ENCODE results near the gene BAZ2A.
A peak's percentile ranks its signal among the peaks of the same experiment; 100 is the strongest.
"Not testable (repeated sequence)": the region's sequence is repeated elsewhere in the genome, so short reads cannot be mapped to it uniquely, and the experiment has no call there.

BAZ2A gene

GRCh38 chr12:56600753-56601152, 29.4 kb downstream of the BAZ2A start:
- in situ Hi-C loops (cut with HindIII; ENCODE audit: low pct_unique_long_range_greater_than_20kb, low sequenced_read_pairs): no loop called here
- DNase-seq (ENCODE audit: low read depth in 1 of 2, low spot score in 1 of 2): no peak
- no peak for TF ChIP-seq JUND (IDR thresholded peaks at IDR 0.05; ENCODE audit: low read depth)

DNA sequence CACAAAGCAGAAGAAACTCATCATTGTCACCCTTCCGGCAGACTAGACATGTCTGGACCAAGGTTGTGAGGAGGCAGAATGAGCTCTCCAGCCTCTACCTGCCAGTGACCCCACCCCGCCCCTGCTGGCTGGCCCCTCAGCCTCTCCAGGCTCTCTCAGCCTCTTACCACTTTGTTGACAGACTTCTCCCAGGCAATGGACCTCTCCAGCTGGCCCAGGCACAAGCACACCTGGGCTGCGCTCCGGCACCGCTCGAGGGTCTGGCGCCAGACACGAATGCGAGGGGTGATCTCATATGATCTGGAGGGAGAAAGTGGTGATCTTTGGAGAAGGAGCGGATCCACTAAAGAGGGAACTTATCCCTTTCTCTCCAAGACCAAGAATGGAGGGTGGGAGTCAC, 30.3 kb downstream of the BAZ2A start:
- in situ Hi-C loops (cut with HindIII; ENCODE audit: low pct_unique_long_range_greater_than_20kb, low sequenced_read_pairs): no loop called here
- no peak for DNase-seq (ENCODE audit: low read depth in 1 of 2, low spot score in 1 of 2)
- no peak for TF ChIP-seq JUND (IDR thresholded peaks at IDR 0.05; ENCODE audit: low read depth)

- in situ Hi-C loops (cut with HindIII; ENCODE audit: low pct_unique_long_range_greater_than_20kb, low sequenced_read_pairs): no loop called here
- DNase-seq (ENCODE audit: low read depth in 1 of 2, low spot score in 1 of 2): no peak
- TF ChIP-seq JUND (IDR thresholded peaks at IDR 0.05; ENCODE audit: low read depth): no peak
These were observed 31.1 kb downstream of the BAZ2A start for GRCh38 chr12:56599041-56599440.

DNA sequence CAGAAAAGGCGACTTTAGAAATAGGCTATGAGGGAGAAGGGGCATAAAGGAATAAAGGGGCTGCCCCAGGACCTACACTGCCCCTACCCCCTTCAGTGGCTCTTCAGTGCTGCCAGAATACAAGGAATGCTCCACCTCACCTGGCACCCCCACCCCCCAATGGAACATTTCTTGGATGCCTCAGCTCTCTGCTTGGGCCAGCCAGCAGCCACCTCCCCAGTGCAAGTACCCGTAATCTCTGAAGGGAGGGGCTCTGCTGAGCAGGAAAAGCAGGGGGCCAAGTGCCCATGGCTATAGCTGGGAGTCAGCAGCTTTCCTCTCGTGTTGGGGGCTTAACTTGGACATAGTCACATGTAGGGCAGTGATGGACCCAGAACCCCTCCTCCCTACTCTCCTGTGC, 33.3 kb downstream of the BAZ2A start:
- no peak for TF ChIP-seq JUND (IDR thresholded peaks at IDR 0.05; ENCODE audit: low read depth)
- DNase-seq (ENCODE audit: low read depth in 1 of 2, low spot score in 1 of 2): no peak
- in situ Hi-C loops (cut with HindIII; ENCODE audit: low pct_unique_long_range_greater_than_20kb, low sequenced_read_pairs): no loop called here

DNA sequence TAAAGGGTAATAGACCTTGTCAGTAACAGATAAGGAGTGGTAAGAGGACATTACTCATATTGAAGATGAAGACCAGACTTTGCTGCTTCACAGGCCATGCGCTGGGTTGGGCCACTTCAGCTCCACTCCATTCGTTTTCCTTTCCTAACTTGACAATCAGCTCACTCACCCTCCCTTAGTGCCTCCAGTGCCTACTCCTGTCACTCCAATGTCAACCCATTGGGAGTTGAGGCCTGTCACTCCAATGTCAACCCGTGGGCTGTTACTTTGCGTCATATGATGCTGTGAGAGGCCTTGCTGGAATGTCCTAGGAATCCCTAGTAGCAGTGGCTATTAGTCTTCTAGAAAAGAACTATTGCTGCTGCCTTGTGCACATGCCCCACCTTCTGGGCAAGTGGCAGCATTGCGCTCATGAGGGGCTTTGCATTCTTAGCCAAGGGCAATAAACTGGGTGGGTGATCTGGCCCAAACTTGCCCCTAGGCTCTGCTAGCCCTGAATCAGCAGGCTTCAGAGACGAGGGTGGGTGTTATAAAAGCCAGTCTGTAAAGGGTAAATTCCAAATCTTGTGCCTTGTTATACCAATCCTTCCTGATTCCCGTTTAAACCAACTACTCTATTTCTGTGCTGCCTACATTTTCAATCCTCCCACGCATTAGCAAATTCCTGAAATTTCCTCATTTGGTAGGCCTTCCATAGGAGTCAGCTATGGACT, 36.1 kb downstream of the BAZ2A start:
- in situ Hi-C loops (cut with HindIII; ENCODE audit: low pct_unique_long_range_greater_than_20kb, low sequenced_read_pairs): no loop called here
- DNase-seq (ENCODE audit: low read depth in 1 of 2, low spot score in 1 of 2): peak; percentile 61 to 72
- TF ChIP-seq JUND (IDR thresholded peaks at IDR 0.05; ENCODE audit: low read depth): no peak

DNA sequence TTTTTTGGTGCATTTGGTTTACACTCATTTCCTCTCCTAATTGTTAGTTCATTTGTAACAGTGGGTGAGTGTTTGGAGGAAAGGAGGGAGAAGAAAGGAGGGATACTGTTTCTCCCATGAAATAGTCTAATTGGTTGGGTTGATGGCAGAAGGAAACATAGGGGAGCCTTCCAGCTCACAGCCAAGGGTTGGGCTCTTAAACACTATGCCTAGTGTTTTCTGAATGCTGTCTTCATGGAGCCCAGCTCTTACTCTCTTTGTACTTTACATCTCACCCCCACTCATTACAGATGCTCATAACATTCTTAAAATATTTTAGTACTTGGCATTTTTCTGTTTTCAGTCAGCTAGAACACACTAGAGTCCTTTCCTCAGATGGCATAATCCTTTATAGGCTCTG, 38.2 kb downstream of the BAZ2A start:
- in situ Hi-C loops (cut with HindIII; ENCODE audit: low pct_unique_long_range_greater_than_20kb, low sequenced_read_pairs): no loop called here
- no peak for TF ChIP-seq JUND (IDR thresholded peaks at IDR 0.05; ENCODE audit: low read depth)
- DNase-seq (ENCODE audit: low read depth in 1 of 2, low spot score in 1 of 2): no peak

- in situ Hi-C loops (cut with HindIII; ENCODE audit: low pct_unique_long_range_greater_than_20kb, low sequenced_read_pairs): no loop called here
- no peak for DNase-seq (ENCODE audit: low read depth in 1 of 2, low spot score in 1 of 2)
- no peak for TF ChIP-seq JUND (IDR thresholded peaks at IDR 0.05; ENCODE audit: low read depth)
These were observed 39.0 kb downstream of the BAZ2A start for GRCh38 chr12:56591126-56591525.

GRCh38 chr12:56590237-56590830, 39.8 kb downstream of the BAZ2A start:
- TF ChIP-seq JUND (IDR thresholded peaks at IDR 0.05; ENCODE audit: low read depth): no peak
- in situ Hi-C loops (cut with HindIII; ENCODE audit: low pct_unique_long_range_greater_than_20kb, low sequenced_read_pairs): no loop called here
- DNase-seq (ENCODE audit: low read depth in 1 of 2, low spot score in 1 of 2): peak in 1 of 2 experiments; percentile 65

GRCh38 chr12:56589783-56590182, 40.3 kb downstream of the BAZ2A start:
- no peak for DNase-seq (ENCODE audit: low read depth in 1 of 2, low spot score in 1 of 2)
- no peak for TF ChIP-seq JUND (IDR thresholded peaks at IDR 0.05; ENCODE audit: low read depth)
- in situ Hi-C loops (cut with HindIII; ENCODE audit: low pct_unique_long_range_greater_than_20kb, low sequenced_read_pairs): no loop called here

- in situ Hi-C loops (cut with HindIII; ENCODE audit: low pct_unique_long_range_greater_than_20kb, low sequenced_read_pairs): no loop called here
- TF ChIP-seq JUND (IDR thresholded peaks at IDR 0.05; ENCODE audit: low read depth): no peak
- DNase-seq (ENCODE audit: low read depth in 1 of 2, low spot score in 1 of 2): no peak
These were observed 45.0 kb downstream of the BAZ2A start for GRCh38 chr12:56585098-56585497.

DNA sequence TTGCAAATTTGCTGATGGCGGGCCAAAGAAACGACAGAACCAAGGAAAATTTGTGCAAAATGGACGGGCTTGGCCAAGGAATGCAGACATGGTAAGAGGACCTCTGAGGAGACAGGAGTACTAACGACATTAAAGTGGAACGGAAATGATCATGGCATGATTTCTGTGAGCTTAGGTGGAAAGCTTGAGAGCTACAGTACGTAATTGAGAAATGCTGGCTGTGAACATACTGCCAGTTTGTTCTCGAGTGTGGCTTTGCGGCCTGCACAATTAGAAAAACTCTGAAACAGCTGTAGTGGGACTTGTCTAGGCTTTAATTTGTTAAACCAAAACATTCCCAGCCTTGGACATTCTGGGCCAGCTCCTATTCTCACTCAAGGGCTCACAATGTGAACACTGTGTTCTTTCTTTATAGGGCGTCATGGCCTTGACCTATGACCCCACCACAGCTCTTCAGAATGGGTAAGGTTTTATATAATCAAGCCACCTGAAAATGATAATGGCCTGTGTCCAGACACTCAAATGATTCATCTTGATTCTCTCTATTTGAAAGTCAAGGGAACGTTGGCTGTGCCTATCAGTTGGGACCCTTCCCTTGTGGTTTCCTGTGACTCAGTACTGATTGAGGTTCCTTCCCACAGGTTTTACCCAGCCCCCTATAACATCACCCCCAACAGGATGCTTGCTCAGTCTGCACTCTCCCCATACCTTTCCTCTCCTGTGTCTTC, 48.5 kb downstream of the BAZ2A start:
- TF ChIP-seq JUND (IDR thresholded peaks at IDR 0.05; ENCODE audit: low read depth): no peak
- no peak for DNase-seq (ENCODE audit: low read depth in 1 of 2, low spot score in 1 of 2)
- in situ Hi-C loops (cut with HindIII; ENCODE audit: low pct_unique_long_range_greater_than_20kb, low sequenced_read_pairs): no loop called here

DNA sequence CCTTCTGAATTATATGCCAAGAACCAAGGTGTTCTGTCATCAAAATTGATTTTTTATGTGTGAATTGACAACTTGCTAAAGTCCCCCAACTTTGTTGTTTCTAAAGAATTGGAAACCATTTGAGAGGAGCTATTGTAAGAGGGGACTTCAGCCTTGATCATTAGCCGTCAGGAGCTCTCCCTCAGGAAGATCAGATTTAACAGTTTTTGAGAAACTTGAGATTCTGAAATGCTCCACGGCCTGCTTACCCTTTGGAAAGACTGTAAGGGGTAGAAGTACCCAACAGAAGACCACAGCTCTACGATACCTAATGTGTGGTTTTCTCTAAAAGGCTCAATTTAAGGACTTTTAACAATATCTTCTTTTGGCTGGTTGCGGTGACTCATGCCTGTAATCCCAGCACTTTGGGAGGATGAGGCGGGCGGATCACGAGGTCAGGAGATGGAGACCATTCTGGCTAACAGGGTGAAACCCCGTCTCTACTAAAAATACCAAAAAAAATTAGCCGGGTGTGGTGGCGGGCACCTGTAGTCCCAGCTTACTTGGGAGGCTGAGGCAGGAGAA, 51.1 kb downstream of the BAZ2A start:
- no peak for TF ChIP-seq JUND (IDR thresholded peaks at IDR 0.05; ENCODE audit: low read depth)
- DNase-seq (ENCODE audit: low read depth in 1 of 2, low spot score in 1 of 2): no peak
- in situ Hi-C loops (cut with HindIII; ENCODE audit: low pct_unique_long_range_greater_than_20kb, low sequenced_read_pairs): no loop called here

- DNase-seq (ENCODE audit: low read depth in 1 of 2, low spot score in 1 of 2); in situ Hi-C loops (cut with HindIII; ENCODE audit: low pct_unique_long_range_greater_than_20kb, low sequenced_read_pairs): not testable (repeated sequence)
These were observed 52.9 kb downstream of the BAZ2A start for GRCh38 chr12:56577248-56577647.

All from T47D (cell line).